H54 (cell line): ENCODE results near the gene PARD6B.

Experiments
- DNase-seq: peaks from one replicate; pipeline ENCODE4 v3.0.0; 2011; ENCODE audit warnings: low spot score, mixed read lengths; ENCODE audit not compliant: insufficient read length
- FAIRE-seq: peaks from 3 replicates; lab custom pipeline; 2011; peaks lifted over from hg19 to GRCh38; lab: Jason Lieb, UNC
- POLR2A ChIP-seq: IDR thresholded peaks from 2 replicates; pipeline ENCODE4 v1.6.1; 2011; ENCODE audit warnings: low read depth, mild to moderate bottlenecking, low read length

Gene PARD6B

DNA sequence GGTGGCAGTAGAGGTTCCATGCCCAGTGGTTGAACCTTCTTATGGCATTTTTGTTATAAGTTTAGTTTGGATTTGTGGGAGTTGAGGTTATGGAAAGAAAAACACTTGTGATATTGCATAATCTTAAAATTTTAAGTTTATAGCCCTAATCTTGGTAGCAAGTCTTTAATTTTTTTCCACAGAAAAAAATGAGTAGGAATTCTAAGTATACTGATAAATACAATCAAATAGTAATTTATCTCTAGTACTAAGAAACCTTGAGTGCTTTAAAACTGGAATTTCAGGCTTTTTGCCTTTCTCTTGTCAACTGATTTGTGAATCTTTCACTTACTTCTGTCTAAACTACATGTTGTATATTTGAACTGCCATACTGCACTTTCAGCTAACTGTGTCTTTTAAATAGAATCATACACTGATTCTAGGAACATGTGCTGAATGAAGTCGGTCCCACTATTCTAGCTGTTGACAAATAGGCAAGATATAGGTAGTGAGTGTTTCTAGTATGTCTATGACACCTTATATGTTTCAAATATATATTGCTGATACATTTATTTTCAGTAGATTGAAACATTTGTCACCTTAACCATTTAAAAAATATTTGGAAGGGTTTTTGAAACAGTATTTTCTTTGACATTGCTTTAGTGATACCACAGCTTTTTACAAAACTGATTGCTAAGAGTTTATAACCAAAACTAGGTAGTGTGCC, 2.4 kb downstream of the PARD6B start:
- FAIRE-seq, result no peak
- DNase-seq, result no peak
- no peak for TF ChIP-seq POLR2A

DNA sequence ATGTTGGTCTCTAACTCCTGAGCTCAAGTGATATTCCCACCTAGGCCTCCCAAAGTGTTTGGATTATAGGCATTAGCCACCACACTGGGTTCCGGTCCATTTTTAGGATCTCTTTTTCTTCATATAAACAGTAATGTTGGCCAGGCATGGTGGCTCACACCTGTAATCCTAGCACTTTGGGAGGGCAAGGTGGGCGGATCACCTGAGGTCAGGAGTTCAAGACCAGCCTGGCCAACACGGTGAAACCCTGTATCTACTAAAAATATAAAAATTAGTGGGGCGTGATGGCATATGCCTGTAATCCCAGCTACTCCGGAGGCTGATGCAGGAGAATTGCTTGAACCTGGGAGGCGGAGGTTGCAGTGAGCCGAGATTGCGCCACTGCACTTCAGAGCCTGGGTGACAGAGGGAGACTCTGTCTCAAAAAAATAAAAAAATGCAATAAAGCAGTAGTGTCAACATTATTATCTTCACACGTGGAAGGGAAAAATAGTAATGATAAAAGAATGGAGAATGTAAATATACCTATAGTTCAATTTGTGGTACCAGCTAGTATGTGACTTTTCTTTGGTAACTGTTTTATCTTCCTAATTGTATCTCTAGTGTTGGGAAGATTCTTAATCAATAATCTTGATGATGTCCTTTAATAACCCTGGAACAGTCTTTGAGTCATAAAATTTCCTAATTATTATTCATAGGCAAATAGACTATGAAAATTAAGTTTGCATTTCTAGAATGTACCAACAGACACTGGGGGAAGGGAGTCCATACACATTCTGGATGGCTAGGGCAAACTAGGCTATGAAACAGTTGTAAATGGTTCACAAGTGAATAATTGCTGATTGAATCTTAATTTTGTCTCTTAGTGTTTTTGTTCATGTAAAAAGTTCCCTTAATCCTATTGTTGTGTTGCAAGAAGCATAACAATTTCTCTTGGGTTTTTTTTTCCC, 3.6 kb downstream of the PARD6B start:
- no peak for FAIRE-seq
- TF ChIP-seq POLR2A, result no peak
- no peak for DNase-seq

DNA sequence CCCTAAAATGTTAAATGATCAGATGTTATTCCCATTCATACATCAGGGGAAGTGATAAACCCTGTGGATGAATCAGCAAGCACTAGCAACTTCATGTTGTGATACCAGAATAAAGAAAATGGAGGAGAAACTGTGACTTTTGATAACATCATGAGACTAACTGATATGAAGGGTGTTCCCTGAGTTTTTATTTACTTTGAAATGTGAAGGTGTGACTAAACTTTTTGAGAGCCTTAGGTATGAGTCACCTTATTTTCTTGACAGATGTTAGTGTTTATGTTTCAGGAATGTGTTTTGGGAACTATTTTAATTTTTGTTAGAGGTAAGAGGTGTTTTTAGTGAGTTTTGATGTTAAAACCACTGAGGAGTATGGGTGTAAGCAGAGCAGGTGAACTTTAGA, 4.4 kb downstream of the PARD6B start:
- TF ChIP-seq POLR2A, result no peak
- DNase-seq, result no peak
- peak; percentile 52 for FAIRE-seq

DNA sequence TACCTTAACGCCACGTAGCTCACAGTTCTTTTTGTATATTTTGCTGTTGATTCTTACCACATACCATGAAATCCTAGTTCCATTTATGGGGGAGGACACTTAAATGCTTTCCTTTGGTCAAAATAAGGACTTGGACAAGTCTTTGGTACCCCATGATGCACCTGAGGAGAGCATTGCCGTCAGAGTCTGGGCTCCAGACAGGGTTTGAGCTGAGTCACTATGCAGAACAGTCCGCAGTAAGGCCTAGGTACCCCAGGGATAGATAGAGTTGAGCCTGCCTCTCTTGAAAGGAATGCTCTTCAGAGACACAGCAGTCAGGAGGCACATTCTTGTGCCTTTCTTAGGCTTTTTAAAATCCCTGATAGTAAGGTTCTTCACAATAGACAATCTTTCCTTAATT, 6.0 kb downstream of the PARD6B start:
- no peak for TF ChIP-seq POLR2A
- no peak for DNase-seq
- no peak for FAIRE-seq

DNA sequence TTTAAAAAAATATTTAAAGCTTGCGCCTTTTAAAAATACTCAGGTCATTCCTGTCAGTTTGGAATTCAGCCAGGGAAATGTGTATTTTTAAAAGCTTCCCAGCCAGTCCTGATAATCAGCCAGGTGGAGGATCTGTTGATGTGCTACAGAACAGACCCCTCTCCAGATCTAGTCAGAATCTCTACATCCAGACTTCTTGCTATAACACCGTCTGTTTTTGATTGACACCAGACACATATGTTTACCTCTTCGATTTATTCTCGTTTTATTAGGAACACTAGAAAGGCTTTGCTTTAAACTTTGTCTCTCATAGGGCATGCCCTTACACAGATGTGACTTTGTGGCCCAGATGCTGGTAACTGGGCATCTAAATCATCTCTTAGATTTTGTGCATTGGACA, 11.7 kb downstream of the PARD6B start:
- FAIRE-seq (no peak), DNase-seq (no peak)
- TF ChIP-seq POLR2A, result no peak

DNA sequence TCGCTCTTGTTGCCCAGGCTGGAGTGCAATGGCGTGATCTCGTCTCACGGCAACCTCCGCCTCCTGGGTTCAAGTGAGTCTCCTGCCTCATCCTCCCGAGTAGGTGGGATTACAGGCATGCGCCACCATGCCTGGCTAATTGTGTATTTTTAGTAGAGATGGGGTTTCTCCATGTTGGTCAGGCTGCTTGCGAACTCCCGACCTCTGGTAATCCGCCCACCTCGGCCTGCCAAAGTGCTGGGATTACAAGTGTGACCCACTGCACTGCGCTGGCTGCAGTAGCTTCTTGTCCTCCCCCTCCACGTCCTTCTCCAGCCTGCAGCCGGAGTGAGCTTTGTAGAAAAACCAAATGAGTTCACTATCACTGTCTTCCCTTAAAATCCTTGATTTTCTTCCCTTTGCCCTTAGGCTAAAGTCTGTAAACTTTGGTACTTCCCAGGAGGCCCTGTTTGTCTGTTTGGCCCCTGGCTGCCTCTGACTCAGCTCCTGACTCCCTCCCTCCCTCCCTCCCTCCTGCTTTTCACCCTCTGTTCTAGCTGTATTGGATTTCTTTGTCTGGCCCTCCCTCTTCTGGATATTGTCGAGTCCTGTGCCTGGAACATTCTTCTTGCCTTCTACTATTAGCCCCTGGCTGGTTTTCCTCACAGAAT, 12.9 kb downstream of the PARD6B start:
- FAIRE-seq, result peak; percentile 91
- peak; percentile 73 for DNase-seq
- TF ChIP-seq POLR2A, result no peak

DNA sequence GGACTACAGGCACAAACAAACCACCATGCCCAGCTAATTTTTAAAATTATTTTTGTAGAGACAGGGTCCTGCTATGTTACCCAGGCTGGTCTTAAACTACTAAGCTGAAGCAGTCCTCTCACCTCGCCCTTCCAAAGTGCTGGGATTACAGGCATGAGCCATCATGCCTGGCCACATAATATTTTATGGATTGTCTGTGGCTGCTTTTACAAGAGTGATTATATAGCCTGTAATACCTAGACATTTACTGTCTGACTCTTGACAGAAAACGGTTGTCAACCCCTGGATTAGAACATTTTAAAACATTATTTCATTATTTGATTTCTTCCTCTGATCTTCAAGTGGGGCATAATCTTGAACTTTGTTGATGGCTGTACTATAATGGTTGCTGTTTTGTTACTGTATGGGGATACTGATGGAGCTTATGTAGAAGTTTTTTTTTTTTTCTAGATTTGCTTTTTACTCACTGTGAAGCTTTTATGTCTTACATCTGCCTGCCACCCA, 14.3 kb downstream of the PARD6B start:
- FAIRE-seq (no peak), DNase-seq (no peak)
- no peak for TF ChIP-seq POLR2A

DNA sequence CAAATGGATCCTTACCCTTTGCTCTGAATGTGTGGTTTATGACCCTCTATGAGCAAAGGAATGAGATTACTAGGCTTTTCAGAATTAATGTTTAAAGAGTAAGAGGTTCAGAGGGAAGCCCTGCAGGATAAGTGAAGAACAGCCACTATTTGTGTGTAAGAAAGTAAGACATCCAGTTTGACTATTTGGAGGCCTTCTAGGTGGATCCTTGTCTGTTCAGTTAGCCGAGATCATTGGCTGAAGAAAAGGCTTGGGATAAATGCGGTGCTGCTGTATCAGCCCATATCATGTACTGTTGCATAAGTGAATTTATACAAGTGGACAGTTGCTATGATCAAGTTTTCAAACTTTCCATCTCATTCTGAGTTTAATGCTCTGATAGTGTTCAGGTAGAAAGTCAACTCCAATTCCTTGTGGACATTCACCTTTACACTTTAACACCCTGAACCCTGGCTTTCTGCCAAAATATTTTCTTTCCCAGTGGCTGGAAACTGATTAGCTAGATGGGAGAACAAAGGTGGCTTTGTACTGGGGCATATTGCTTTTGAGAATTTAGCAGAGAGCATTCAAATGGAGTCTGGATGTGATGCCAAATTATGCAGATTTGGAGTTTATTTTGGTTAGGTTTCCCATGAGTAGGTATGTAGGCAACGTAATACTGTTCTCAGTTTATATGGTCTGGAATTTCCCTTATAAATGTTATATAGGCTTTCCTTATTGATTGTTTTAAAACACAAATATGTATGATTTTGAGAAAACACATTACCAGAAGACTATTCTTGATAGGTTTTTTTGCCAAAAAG, 15.0 kb downstream of the PARD6B start:
- FAIRE-seq (no peak), DNase-seq (no peak)
- no peak for TF ChIP-seq POLR2A

DNA sequence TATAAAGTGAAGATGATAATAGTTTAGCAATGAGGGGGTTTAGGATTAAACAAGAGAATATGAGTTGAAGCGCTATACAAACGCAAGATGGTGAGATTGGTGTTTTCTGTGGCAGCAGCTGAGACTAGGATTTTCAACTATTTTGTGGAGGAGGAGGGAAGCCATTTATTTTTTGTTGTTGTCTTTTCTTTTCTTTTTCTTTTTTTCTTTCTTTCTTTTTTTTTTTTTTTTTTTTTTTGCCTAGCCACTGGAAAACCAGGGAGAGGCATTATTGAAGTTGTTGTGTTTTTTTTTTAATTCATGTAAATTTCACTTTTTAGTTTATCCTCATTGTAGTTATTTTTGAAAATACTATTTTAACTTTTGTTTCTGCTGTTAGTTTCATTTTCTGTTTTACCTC, 15.9 kb downstream of the PARD6B start:
- FAIRE-seq, result no peak
- DNase-seq, result no peak
- TF ChIP-seq POLR2A, result no peak

DNA sequence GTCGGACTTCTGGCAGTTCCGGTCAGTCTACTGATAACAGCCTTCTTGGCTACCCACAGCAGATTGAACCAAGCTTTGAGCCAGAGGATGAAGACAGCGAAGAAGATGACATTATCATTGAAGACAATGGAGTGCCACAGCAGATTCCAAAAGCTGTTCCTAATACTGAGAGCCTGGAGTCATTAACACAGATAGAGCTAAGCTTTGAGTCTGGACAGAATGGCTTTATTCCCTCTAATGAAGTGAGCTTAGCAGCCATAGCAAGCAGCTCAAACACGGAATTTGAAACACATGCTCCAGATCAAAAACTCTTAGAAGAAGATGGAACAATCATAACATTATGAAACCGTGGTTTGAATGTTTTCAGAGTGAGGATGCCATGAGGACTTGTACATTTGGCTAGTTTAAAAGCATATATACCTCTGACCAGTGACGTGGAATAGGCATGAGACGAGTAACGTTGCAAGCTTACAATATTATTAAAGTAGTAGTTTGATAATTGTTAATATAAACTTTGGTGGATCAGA, 18.8 kb downstream of the PARD6B start:
- no peak for TF ChIP-seq POLR2A
- no peak for FAIRE-seq
- no peak for DNase-seq

DNA sequence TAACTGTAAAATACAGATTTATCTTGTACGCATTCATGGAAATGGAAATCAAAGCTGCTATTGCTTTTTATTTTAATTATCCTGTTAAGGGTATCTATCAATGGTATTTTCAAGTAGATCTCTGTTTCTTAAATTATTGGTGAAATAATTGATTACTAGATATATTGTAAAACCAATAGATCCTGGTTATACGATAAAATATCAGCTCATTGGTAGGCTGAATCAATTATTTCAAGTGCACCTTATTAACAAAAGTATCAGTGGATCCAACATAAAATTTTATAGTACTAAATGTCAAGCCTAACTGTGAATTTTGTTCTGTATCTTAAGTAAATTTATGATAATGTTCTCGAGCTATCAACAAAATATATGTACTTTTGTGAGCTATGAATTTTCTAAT, 21.8 kb downstream of the PARD6B start:
- no peak for TF ChIP-seq POLR2A
- FAIRE-seq, result no peak
- no peak for DNase-seq

DNA sequence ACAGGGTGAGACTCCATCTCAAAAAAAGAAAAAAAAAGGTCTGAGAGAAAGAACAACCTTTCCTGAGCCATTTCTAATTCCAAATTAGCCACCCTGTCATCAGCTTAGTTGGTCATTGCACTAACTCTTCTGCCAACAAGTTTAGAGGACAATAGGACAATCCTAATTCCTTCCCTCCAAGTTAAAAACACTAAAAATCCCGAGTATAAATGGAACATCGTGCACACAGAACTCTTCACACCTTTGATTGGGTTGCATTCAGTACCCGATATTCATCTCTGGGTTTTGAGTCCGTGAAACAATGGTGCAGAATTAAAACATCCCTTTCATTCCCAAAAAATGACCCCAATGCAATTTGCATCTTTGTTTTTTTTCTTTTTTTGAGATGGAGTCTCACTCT, 23.0 kb downstream of the PARD6B start:
- DNase-seq, result no peak
- no peak for TF ChIP-seq POLR2A
- FAIRE-seq, result no peak

DNA sequence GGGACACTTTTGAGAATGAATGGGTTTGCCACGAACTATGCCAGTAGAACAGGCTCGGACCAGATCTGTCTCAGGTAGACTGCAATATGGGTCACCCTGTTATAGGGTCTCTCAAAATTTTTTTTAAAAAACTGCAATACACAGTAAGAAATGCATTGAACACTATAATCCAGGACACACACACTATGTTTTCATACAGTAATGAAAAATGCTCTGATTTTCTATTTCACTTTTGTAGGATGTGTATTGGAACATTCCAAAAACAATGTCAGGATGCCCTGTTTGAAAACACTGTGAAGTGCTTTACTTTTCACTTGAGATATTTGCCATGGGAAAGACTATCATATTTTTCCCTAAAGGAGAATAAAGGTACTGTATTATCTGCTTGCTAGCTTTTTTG, 25.1 kb downstream of the PARD6B start:
- no peak for FAIRE-seq
- no peak for DNase-seq
- no peak for TF ChIP-seq POLR2A

DNA sequence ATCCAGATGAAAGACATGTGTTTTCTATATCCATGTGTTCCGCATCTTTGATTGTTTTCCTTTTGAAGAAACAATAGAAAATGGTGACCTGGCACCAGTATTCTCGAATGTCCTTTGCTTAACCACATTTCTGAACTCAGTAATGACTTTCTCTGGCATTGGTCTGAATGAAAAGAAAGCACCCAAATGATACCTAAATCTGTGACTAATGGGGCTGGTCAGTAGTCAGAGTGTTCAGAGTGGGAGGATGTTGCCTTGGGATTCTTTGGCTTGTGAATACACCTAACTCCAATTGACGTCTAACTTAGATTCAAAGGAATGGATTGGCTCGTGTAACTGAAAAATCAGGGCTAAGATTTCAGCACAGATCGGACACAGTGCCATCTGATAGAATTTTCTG, 27.1 kb downstream of the PARD6B start:
- no peak for TF ChIP-seq POLR2A
- FAIRE-seq (no peak), DNase-seq (no peak)
